Hematopoietic multipotent progenitor cell treated with erythropoietin and hydrocortisone succinate and interleukin-3 and kit ligand, for 15 days (in vitro differentiated cells): ENCODE measurements around the gene BSPRY.
A peak's percentile ranks its signal among the peaks of the same experiment; 100 is the strongest.
"Not testable (repeated sequence)": the region's sequence is repeated elsewhere in the genome, so short reads cannot be mapped to it uniquely, and the experiment has no call there.

ENCODE experiments used
- DNase-seq: peaks from one replicate; pipeline ENCODE4 v3.0.0-alpha.2; 2015; ENCODE audit warnings: low spot score

The BSPRY gene

GRCh38 chr9:113341712-113342410, 7.5 kb upstream of the BSPRY start:
- DNase-seq, result peak; percentile 57

GRCh38 chr9:113343732-113344231, 5.6 kb upstream of the BSPRY start:
- peak; percentile 90 for DNase-seq

DNA sequence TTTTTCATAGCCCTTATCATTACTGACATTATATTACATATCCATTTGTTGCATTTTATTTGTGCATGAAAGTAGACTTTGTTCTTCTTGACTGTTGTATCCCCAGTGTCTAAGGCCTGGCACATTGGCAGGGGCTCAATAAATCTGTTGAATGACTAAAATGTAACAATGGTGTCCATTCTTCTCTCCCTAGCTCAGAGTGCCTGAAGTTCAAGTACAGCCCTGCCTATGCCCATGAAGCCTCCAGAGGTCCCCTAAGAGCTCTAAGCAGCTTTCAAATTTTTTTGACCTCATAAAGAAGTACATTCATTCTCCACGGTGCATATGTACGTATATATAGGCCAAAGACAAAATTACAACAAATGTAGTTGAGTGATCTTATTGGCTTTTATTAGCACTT, 4.2 kb upstream of the BSPRY start:
- DNase-seq, result no peak

DNA sequence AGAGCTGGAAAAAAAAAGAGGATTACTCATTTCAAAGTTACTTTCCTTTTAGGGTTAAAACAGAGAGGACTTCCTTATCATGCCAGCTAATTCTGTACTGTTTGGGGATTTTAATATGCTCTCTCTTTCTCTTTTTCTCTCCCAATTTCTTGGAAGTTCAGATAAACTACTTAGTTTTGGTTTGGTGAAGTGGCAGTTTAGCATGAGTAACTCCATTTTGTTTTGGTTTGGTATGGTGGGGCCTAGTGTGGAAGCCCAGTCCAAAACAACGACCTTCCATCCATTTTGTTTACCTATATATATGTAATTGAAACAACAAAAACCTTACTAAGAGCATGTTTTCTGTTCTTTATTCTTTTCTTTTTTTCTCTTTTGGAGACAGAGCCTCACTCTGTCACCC, 3.7 kb upstream of the BSPRY start:
- DNase-seq, result no peak

- DNase-seq, result no peak
Measured at GRCh38 chr9:113348437-113348836, 904 bp upstream of the BSPRY start.

DNA sequence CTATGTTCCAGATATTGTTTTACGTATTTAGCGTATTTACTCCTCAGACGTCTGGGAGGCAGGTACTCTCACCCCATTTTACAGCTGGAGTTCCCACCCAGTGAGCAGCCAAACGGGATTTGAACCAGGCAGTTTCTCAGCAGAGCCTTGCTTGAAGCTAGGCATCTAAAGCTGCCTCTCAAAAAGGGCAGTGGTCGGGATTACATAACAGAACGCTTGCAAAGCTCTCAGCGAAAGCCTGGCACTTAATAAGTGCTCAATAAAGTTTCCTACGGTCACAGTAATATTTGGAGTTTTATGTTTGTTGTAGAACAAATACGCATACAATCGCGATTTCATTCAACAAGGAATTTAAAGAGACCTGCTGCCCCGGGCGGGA, 286 bp upstream of the BSPRY start:
- DNase-seq, result no peak

DNA sequence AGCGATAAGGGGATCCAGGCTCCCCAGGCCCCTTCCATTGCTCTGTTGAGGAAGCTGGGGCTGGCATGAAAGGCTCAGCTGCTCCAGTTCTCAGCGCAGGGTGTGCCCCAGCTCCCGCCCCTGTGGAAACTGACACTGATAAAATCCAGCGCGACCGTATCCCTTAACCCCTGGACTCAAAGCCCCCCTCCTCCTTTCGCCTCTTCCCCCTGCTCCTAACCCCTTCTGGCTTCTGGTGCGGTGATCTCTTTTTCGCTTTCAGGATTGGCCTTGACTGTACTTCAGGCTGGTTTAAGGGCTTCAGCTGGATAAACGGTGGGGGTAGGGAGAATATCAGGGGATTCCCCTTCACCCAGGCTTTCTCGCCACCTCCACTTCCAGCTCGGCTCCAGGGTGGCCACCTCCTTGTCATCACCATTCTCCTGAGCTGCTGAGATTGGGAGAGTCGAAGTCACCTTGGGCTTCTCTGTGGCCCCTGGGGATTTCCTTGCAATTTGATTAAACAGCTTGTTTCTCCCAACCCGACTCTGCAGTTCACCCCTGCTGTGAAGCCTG, 843 bp downstream of the BSPRY start:
- no peak for DNase-seq

- DNase-seq, result no peak
Measured at GRCh38 chr9:113350937-113351336, 1.6 kb downstream of the BSPRY start.

DNA sequence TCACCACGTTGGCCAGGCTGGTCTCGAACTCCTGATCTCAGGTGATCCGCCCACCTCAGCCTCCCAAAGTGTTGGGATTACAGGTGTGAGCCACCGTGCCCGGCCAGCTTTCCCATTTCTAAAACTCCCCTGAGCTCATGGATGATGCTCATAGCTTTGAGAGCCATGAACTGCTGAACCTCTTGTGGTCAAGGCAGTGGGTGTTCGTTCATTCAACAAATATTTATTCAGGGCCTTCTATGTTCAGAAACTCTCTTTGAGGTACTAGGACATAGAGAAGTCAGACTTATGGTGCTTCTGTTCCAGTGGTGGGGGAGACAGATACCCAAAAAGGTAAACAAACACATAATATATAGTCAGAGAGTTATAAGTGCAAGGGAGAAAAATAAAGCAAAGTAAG, 2.7 kb downstream of the BSPRY start:
- DNase-seq, result no peak

DNA sequence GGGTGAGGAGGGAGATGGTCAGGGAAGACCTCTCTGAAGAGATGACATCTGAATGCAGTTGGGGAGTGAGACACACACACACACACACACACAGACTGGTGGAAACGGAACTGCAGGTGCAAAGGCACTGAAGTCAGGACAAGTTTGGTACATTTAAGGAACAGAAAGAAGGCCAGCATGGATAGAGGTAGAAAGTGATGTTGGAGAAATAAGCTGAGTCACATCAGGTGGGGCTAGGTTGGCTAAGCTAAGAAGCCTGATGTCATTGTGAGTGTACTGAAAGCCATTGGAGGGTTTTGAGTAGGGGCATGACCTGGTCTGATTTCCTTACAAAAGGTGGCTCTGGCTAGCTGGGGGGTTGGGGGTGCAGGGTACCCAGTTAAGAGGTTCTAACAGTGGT, 3.1 kb downstream of the BSPRY start:
- peak; percentile 79 for DNase-seq

DNA sequence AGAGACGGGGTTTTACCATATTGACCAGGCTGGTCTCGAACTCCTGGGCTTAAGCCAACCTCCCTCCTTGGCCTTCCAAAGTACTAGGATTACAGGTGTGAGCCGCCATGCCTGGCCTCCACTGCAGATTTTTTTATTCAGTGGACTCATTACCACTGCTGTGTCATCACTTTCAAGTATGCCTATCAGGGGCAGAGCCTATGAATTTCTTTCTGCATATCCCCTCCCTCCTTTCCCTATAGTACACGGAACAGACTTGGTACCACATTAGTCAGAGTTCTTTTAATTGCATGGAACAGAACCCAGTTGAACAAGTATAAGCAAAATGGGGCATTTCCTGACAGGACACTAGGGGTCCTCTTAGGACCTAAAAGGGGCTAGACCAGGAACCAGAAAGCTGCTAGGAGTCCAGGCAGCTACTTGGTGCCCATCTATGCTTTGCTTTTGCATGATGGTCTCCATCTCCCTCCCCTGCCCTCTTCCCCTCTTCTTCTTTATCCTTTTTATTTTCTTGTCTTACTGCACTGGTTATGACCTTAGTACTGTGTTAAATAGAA, 5.8 kb downstream of the BSPRY start:
- DNase-seq, result no peak

GRCh38 chr9:113356686-113357292, 7.4 kb downstream of the BSPRY start:
- DNase-seq, result no peak

- DNase-seq, result no peak
Measured at GRCh38 chr9:113359385-113359784, 10.0 kb downstream of the BSPRY start.

DNA sequence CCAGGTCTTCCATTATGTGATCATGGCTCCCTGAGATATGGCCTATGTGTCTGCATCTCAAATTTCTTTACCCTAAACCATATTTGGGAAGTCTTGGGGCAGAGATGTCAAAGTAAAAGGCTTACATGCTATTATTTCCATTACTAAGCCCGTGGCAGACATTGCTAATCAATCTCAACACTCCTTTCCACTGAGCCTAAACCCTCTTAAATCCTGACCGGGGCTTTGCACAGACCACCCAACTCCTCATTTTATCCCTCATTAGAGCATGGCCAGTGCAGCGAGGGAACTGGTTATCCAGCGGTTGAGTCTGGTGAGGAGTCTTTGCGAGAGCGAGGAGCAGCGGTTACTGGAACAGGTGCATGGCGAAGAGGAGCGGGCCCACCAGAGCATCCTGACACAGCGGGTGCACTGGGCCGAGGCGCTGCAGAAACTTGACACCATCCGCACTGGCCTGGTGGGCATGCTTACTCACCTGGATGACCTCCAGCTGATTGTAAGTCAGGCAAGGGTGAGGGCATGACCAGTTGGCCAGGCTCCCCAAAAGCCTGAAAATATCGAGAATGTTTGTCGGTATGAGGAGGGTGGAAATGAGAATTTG, 11.0 kb downstream of the BSPRY start:
- no peak for DNase-seq

DNA sequence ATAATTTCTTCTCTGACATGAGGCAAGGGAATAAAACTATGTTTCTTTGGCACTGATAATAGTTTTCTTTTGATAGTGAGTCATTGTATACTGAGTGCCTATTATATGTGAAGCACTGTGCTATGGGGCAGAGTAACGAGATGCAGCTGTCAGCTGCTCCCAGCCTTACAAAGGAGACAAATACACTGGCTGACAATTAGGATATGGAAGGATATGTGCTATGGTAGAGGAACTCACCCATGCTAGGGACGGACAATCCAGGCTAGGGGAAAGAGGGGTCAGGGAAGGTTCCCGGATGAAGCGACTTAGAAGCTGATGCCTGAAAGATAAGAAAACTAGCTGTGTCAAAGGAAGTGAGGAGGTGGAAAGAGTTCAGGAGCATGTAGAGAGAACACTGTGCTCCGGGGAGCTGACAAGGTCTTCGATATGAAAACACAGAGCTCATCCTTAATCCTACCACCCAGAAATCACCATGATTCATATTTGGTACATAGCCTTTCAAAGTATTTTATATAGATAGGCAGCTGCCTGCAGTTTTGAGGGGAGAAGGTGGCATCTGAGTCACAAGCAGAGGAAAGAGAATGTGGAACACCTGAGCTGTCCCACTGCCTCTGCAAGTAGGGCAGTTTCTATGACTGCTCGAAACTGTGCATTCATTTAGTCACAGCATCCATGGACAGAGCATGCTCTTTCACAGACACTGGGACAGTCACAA, 12.1 kb downstream of the BSPRY start:
- no peak for DNase-seq

GRCh38 chr9:113363336-113363735, 14.0 kb downstream of the BSPRY start:
- DNase-seq, result no peak

DNA sequence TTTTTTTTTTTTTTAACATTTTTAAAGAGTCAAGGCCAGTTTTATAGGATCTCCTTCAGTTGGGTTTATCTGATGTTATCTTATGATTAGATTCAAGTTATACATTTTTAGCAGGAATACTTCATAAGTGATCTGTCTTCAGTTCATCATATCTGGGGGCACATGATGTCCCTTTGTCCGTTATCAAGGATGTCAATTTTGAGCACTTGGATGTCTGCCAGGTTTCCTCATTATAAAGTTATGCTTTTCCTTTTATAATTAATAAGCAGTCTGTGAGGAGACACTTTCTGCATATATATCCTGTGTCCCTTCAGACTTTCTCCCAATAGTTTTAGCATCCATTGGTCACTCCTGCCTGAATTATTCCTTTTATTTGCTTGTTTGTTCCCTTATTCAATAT, 15.6 kb downstream of the BSPRY start:
- peak; percentile 64 for DNase-seq

DNA sequence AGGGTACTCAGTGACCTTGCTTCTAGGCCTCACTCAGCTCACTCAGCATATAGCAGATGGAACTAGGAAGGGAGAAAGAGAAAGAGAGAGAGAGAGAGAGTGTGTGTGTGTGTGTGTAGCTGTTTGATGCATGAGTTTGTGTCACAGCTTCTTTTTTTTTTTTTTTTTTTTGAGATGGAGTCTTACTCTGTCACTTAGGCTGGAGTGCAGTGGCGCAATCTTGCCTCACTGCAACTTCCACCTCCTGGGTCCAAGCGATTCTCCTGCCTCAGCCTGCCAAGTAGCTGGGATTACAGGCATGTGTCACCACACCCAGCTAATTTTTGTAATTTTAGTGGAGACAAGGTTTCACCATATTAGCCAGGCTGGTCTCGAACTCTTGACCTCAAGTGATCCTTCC, 16.3 kb downstream of the BSPRY start:
- DNase-seq, result not testable (repeated sequence)

DNA sequence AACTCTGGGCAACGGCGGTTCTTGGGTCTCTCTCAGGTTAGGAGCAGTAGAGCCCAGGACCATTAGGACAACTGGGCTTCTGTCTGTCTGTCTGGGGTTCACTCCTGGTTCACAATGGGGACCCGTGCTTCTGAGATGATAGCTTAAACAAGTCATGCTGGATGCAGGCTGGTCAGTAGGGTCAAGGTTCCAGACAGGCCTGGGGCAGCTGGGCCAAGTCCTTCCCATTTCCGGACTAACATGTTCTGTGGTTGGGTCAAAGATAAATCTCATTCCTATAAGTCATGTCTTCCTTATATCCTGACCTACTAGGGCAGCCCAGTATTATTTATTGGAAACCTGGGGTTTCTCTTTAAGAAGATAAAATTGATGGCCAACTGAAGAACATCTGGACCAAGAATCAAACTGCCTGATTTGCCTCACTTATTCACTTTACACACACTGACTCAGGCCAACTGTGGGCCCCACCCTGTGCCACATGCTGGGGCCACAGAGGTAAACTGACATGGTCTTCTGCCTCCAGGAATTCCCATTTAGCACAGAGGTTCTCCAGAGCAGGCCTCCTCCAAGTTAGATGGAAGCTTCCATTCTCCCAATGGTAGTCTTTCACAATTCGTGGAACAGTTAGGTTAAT, 19.1 kb downstream of the BSPRY start:
- DNase-seq, result no peak

DNA sequence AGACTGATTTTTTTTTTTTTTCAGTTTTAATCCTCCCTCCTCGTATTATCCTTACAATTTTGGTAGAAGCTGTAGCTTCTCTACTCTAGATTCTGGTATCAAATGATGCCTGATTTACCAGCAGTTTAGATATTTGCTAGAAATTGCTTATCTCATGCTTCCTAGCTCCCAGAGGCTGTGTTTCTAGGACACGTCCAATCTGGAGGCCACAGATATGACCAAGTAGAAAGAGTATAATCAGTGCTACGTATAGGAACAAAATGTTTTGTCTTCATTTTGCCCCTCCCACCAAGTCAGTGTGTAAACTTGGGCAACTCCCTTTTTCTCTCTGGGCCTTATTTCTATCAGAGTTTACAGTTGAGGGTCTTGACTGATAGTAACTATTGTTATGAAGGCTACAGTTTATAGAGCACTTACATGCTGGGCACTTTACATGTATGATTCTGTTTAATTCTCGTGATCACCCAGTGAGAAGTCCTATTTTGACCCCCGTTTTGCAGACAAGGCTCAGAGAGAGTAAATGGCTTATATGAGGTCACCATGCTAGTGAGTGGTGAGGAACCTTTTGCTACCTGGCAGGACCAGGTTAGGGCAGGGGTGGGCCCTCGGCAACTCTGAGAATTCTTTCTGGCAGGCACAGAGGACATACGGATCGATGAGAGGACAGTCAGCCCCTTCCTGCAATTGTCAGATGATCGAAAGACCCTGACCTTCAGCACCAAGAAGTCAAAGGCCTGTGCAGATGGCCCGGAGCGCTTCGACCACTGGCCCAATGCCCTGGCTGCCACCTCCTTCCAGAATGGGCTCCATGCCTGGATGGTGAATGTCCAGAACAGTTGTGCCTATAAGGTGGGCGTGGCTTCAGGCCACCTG, 19.9 kb downstream of the BSPRY start:
- peak; percentile 57 for DNase-seq

DNA sequence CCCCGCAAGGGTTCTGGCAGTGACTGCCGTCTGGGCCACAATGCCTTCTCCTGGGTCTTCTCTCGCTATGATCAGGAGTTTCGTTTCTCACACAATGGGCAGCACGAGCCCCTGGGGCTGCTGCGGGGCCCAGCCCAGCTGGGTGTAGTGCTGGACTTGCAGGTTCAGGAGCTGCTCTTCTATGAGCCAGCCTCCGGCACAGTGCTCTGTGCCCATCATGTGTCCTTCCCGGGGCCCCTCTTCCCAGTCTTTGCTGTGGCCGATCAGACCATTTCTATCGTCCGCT, 20.5 kb downstream of the BSPRY start:
- no peak for DNase-seq
